Upper lobe of left lung (tissue), 6 donors: ENCODE data around the gene PRDM16. TPM values are rescaled to one million over a fixed set of nuclear protein-coding genes. Genes with fewer than 3 reads are reported as not detected.

ENCODE experiments used
- ATAC-seq, 2 donors: fragments of 200-7000 bp; cut with Tn5 transposase; one replicate each; pipeline ENCODE4 v1.9.1; 2022; ENCODE audit warnings: mild to moderate bottlenecking in 2 of 2, moderate library complexity in 2 of 2; ENCODE audit not compliant: low FRiP score in 2 of 2
- DNase-seq, 2 donors: peaks; one replicate each; pipeline ENCODE4 v3.0.0-alpha.2; 2019 to 2020
- H3K27ac ChIP-seq, 4 donors: fragments of 200-600 bp; sonication (generic); one replicate each; pipeline ENCODE4 v1.5.1; 2016 to 2019
- H3K27me3 ChIP-seq, 4 donors: fragments of 200-600 bp; sonication (generic); one replicate each; pipeline ENCODE4 v1.5.1; 2017 to 2019
- H3K36me3 ChIP-seq, 4 donors: fragments of 200-600 bp; sonication (generic); one replicate each; pipeline ENCODE4 v1.5.1; 2016 to 2019
- H3K4me1 ChIP-seq, 4 donors: fragments of 200-600 bp; sonication (generic); one replicate each; pipeline ENCODE4 v1.5.1; 2018 to 2019
- H3K4me3 ChIP-seq, 4 donors: fragments of 200-600 bp; sonication (generic); one replicate each; pipeline ENCODE4 v1.5.1; 2017 to 2019; ENCODE audit warnings: mild to moderate bottlenecking in 2 of 4, moderate library complexity in 1 of 4
- H3K9me3 ChIP-seq, 4 donors: fragments of 200-600 bp; sonication (generic); one replicate each; pipeline ENCODE4 v1.5.1; 2018 to 2019
- CTCF ChIP-seq, 6 experiments: fragments of 450-650 bp in 4 of 6; fragments of 200-600 bp in 2 of 6; sonication (generic) in 2 of 6; IDR thresholded peaks; one replicate each; pipeline ENCODE4 v1.5.1; 2016 to 2019; ENCODE audit warnings: antibody characterized with exemption in 6 of 6
- EP300 ChIP-seq, 4 donors: sonication (generic); formaldehyde crosslinking; IDR thresholded peaks; one replicate each; pipeline ENCODE4 v1.5.1; 2017; ENCODE audit warnings: antibody characterized with exemption in 4 of 4, control low read depth in 2 of 4
- POLR2A ChIP-seq, 4 donors: fragments of 450-650 bp; IDR thresholded peaks; one replicate each; pipeline ENCODE4 v1.5.1; 2016 to 2017; ENCODE audit warnings: antibody characterized with exemption in 4 of 4, mild to moderate bottlenecking in 2 of 4
- POLR2AphosphoS5 ChIP-seq, 2 donors: sonication (generic); formaldehyde crosslinking; IDR thresholded peaks; one replicate each; pipeline ENCODE4 v1.5.1; 2017; ENCODE audit warnings: antibody characterized with exemption in 2 of 2
- WGBS, 2 donors: methylation state at CpG; one replicate each; pipeline ENCODE4 v1.1.5; 2017 to 2018; 5-methylcytosine and 5-hydroxymethylcytosine counted together
- total RNA-seq, 6 donors: library from RNA; depleted of rRNA in 4 of 6; stranded (reverse); fragments of >200 nt in 4 of 6; gene quantifications; one replicate each; pipeline versions ENCODE4 v1.1.0 to v1.2.1, GENCODE V29; 2016 to 2021
- donor health status: DM: no; HTN: no; CAD: no; lungs with moderate emphysema.
- donor health status: DM: no; HTN: yes; CAD: no; lungs with severe emphysema.

The PRDM16 gene
- total RNA-seq, 6 donors from 2014 or later, result 12.3 to 54.5 (median 21.2) TPM

- Histone ChIP-seq H3K4me3 (no peak overlapping the region), H3K9me3 (no peaks in the 10 kb centered on the region), H3K36me3 (no peaks in the 10 kb centered on the region), H3K27ac (no peak overlapping the region), H3K4me1 (no peaks in the 10 kb centered on the region), H3K27me3 (no peaks in the 10 kb centered on the region)
- DNase-seq, result no peak
- ATAC-seq, result no peak
- TF ChIP-seq EP300 (IDR thresholded peaks at IDR 0.05) (no peak), CTCF (IDR thresholded peaks at IDR 0.05) (no peak), POLR2AphosphoS5 (IDR thresholded peaks at IDR 0.05) (no peak), POLR2A (IDR thresholded peaks at IDR 0.05) (no peak)
- 85% methylated on average over 4 to 6 of the region's 6 CpGs for WGBS, 2 donors
These were observed 15.0 kb upstream of the PRDM16 start for GRCh38 chr1:3053986-3054385.

GRCh38 chr1:3054474-3054873 is 14.5 kb upstream of the PRDM16 start:
- ATAC-seq (peak in 1 of 2 donors; percentile 26), DNase-seq (peak in 1 of 2 donors; percentile 34)
- Histone ChIP-seq H3K27ac (no peak overlapping the region), H3K27me3 (no peaks in the 10 kb centered on the region), H3K36me3 (no peaks in the 10 kb centered on the region), H3K4me3 (no peak overlapping the region), H3K9me3 (no peaks in the 10 kb centered on the region), H3K4me1 (no peaks in the 10 kb centered on the region)
- no peak for TF ChIP-seq EP300 (IDR thresholded peaks at IDR 0.05)
- TF ChIP-seq CTCF (IDR thresholded peaks at IDR 0.05), result no peak
- TF ChIP-seq POLR2A (IDR thresholded peaks at IDR 0.05), result no peak
- no peak for TF ChIP-seq POLR2AphosphoS5 (IDR thresholded peaks at IDR 0.05)
- WGBS, 2 donors, result 86 to 88% methylated on average over 12 of the region's 12 CpGs

- Histone ChIP-seq H3K27ac (no peak overlapping the region), H3K4me1 (no peaks in the 10 kb centered on the region), H3K27me3 (no peaks in the 10 kb centered on the region), H3K9me3 (no peaks in the 10 kb centered on the region), H3K36me3 (no peaks in the 10 kb centered on the region), H3K4me3 (no peak overlapping the region)
- no peak for TF ChIP-seq POLR2A (IDR thresholded peaks at IDR 0.05)
- TF ChIP-seq POLR2AphosphoS5 (IDR thresholded peaks at IDR 0.05), result no peak
- TF ChIP-seq EP300 (IDR thresholded peaks at IDR 0.05), result no peak
- 81 to 91% methylated on average over 7 to 9 of the region's 9 CpGs for WGBS, 2 donors
- ATAC-seq (no peak), DNase-seq (peak in 1 of 2 donors; percentile 34)
These were observed 14.0 kb upstream of the PRDM16 start for GRCh38 chr1:3055051-3055450.

- Histone ChIP-seq H3K4me3 (no peak overlapping the region), H3K27me3 (no peaks in the 10 kb centered on the region), H3K4me1 (no peaks in the 10 kb centered on the region), H3K27ac (no peak overlapping the region), H3K9me3 (no peaks in the 10 kb centered on the region), H3K36me3 (no peaks in the 10 kb centered on the region)
- 91 to 100% methylated on average over 3 to 5 of the region's 5 CpGs for WGBS, 2 donors
- ATAC-seq (no peak), DNase-seq (no peak)
- TF ChIP-seq POLR2A (IDR thresholded peaks at IDR 0.05), result no peak
- TF ChIP-seq CTCF (IDR thresholded peaks at IDR 0.05), result no peak
- no peak for TF ChIP-seq POLR2AphosphoS5 (IDR thresholded peaks at IDR 0.05)
- no peak for TF ChIP-seq EP300 (IDR thresholded peaks at IDR 0.05)
These were observed 12.4 kb upstream of the PRDM16 start for GRCh38 chr1:3056641-3057040.

- Histone ChIP-seq H3K9me3 (no peaks in the 10 kb centered on the region), H3K27me3 (peaks cover 0 to 8% (median 0%) of the 10 kb centered on the region in 4 donors), H3K36me3 (no peaks in the 10 kb centered on the region), H3K4me3 (no peak overlapping the region), H3K27ac (no peak overlapping the region), H3K4me1 (peaks cover 0 to 6% (median 0%) of the 10 kb centered on the region in 4 donors)
- no peak for TF ChIP-seq EP300 (IDR thresholded peaks at IDR 0.05)
- no peak for TF ChIP-seq CTCF (IDR thresholded peaks at IDR 0.05)
- no peak for TF ChIP-seq POLR2AphosphoS5 (IDR thresholded peaks at IDR 0.05)
- TF ChIP-seq POLR2A (IDR thresholded peaks at IDR 0.05), result no peak
- 82 to 84% methylated on average over 9 to 10 of the region's 10 CpGs for WGBS, 2 donors
- DNase-seq (no peak), ATAC-seq (no peak)
These were observed 10.6 kb upstream of the PRDM16 start for GRCh38 chr1:3058263-3059030.
